ENCODE data around the gene FGG.

GRCh38 chr4:154642373-154643009 lies 30.0 kb upstream of the FGG start:
- TF ChIP-seq CTCF (IDR thresholded peaks at IDR 0.05) (no peak), ZFX (IDR thresholded peaks at IDR 0.05; ENCODE audit: borderline replicate concordance) (no peak)

Measured in 22Rv1 (cell line).